GM23338 (cell line): ENCODE measurements around the gene EMILIN2. TPM values are rescaled to one million over a fixed set of nuclear protein-coding genes. Genes with fewer than 3 reads are reported as not detected.

Experiments used
- ATAC-seq: fragments of 200-7000 bp; cut with Tn5 transposase; 3 replicates; pipeline ENCODE4 v1.9.1; 2020
- DNase-seq: peaks from one replicate; pipeline ENCODE4 v3.0.0-alpha.2; 2015; ENCODE audit warnings: low spot score
- H2AFZ ChIP-seq: fragments of 200-600 bp; sonication (generic); 2 replicates; pipeline ENCODE4 v1.8.0; 2016; ENCODE audit warnings: antibody characterized with exemption, mild to moderate bottlenecking, moderate library complexity
- H3F3A ChIP-seq: fragments of 200-600 bp; sonication (generic); replicated peaks from 2 replicates; pipeline ENCODE4 v1.8.0; 2017; ENCODE audit warnings: antibody characterized with exemption, mixed run types, low read depth
- H3K27ac ChIP-seq: fragments of 200-600 bp; sonication (generic); 2 replicates; pipeline ENCODE4 v1.6.1; 2016; ENCODE audit warnings: low read depth
- H3K27me3 ChIP-seq: fragments of 200-600 bp; sonication (generic); 2 replicates; pipeline ENCODE4 v1.8.0; 2016; ENCODE audit warnings: mild to moderate bottlenecking, mixed run types, moderate library complexity; ENCODE audit not compliant: insufficient read depth
- H3K36me3 ChIP-seq: fragments of 200-600 bp; sonication (generic); 2 replicates; pipeline ENCODE4 v1.8.0; 2016; ENCODE audit warnings: mild to moderate bottlenecking; ENCODE audit not compliant: insufficient read depth
- H3K4me1 ChIP-seq: fragments of 200-600 bp; sonication (generic); 2 replicates; pipeline ENCODE4 v1.8.0; 2016; ENCODE audit warnings: mild to moderate bottlenecking, moderate library complexity; ENCODE audit not compliant: insufficient read depth
- H3K4me2 ChIP-seq: fragments of 200-600 bp; sonication (generic); 2 replicates; pipeline ENCODE4 v1.7.1; 2017; ENCODE audit warnings: mixed run types
- H3K4me3 ChIP-seq: fragments of 200-600 bp; sonication (generic); 2 replicates; pipeline ENCODE4 v1.6.1; 2016; ENCODE audit warnings: mixed run types
- H3K79me2 ChIP-seq: fragments of 200-600 bp; sonication (generic); replicated peaks from 2 replicates; pipeline ENCODE4 v1.8.0; 2017; ENCODE audit warnings: mild to moderate bottlenecking; ENCODE audit not compliant: insufficient read depth
- H3K9me2 ChIP-seq: fragments of 200-600 bp; sonication (generic); 2 replicates; pipeline ENCODE4 v1.8.0; 2017; ENCODE audit not compliant: insufficient read depth
- H4K20me1 ChIP-seq: fragments of 200-600 bp; sonication (generic); replicated peaks from 2 replicates; pipeline ENCODE4 v1.8.0; 2017; ENCODE audit warnings: mild to moderate bottlenecking; ENCODE audit not compliant: insufficient read depth
- H3K27ac Mint-ChIP-seq: 2 replicates; pipeline ENCODE4 v1.8.0; 2020; ENCODE audit warnings: inconsistent platforms, mild to moderate bottlenecking, moderate library complexity, mixed read lengths
- H3K27me3 Mint-ChIP-seq: 3 replicates; pipeline ENCODE4 v1.8.0; 2022; ENCODE audit warnings: low read depth, mild to moderate bottlenecking, moderate library complexity, mixed read lengths, inconsistent platforms; ENCODE audit not compliant: insufficient read depth, poor library complexity
- H3K36me3 Mint-ChIP-seq: 3 replicates; pipeline ENCODE4 v1.8.0; 2021; ENCODE audit warnings: low read depth, mild to moderate bottlenecking, inconsistent platforms, moderate library complexity, mixed read lengths
- H3K4me1 Mint-ChIP-seq: 3 replicates; pipeline ENCODE4 v1.8.0; 2020; ENCODE audit warnings: mild to moderate bottlenecking, inconsistent platforms, mixed read lengths
- H3K4me3 Mint-ChIP-seq: 3 replicates; pipeline ENCODE4 v1.8.0; 2021; ENCODE audit warnings: moderate library complexity, mild to moderate bottlenecking, inconsistent platforms, mixed read lengths
- H3K9me3 Mint-ChIP-seq: 3 replicates; pipeline ENCODE4 v1.8.0; 2020; ENCODE audit warnings: moderate library complexity, mild to moderate bottlenecking, inconsistent platforms, mixed read lengths
- JUNB ChIP-seq: IDR thresholded peaks from one replicate; pipeline ENCODE4 v1.6.1; 2016; ENCODE audit warnings: antibody characterized with exemption; ENCODE audit not compliant: unreplicated experiment
- NANOG ChIP-seq: IDR thresholded peaks from 2 replicates; pipeline ENCODE4 v1.6.1; 2016; ENCODE audit warnings: antibody characterized with exemption, borderline replicate concordance
- ZNF114 ChIP-seq: fragments of 250-450 bp; sonication (Bioruptor Pico); IDR thresholded peaks from 2 replicates; pipeline ENCODE4 v1.5.0; 2020; ENCODE audit warnings: mild to moderate bottlenecking, moderate library complexity
- polyA plus RNA-seq: library from polyadenylated mRNA; unstranded; fragments of >200 nt; fragmentation: Nextera tagmentation; extraction: Ambion mirVana; gene quantifications from 2 replicates; pipeline ENCODE4 v1.2.1, GENCODE V29; 2016
- total RNA-seq: library from RNA; depleted of rRNA; stranded (reverse); fragments of >200 nt; shearing (Covaris generic); gene quantifications from 2 replicates; pipeline ENCODE4 v1.2.3, GENCODE V29; 2014
- TF ChIP-seq, protein P1 (sequence below): fragments of 250-450 bp; sonication (Bioruptor Pico); IDR thresholded peaks from 2 replicates; pipeline ENCODE4 v1.5.0; 2020; ENCODE audit warnings: mild to moderate bottlenecking, moderate library complexity
- TF ChIP-seq, protein P2 (sequence below), 2 experiments: fragments of 200-600 bp in 1 of 2; sonication (generic) in 1 of 2; conservative IDR thresholded peaks; 2 replicates each; pipeline versions ENCODE4 v1.5.1 to v1.6.1; 2016 to 2017; ENCODE audit warnings: antibody characterized with exemption in 2 of 2, low read depth in 2 of 2, mild to moderate bottlenecking in 2 of 2, moderate library complexity in 1 of 2

EMILIN2 gene
- total and polyA plus RNA-seq, 2 experiments from 2014 or later, result 3.0 to 11.6 TPM

DNA sequence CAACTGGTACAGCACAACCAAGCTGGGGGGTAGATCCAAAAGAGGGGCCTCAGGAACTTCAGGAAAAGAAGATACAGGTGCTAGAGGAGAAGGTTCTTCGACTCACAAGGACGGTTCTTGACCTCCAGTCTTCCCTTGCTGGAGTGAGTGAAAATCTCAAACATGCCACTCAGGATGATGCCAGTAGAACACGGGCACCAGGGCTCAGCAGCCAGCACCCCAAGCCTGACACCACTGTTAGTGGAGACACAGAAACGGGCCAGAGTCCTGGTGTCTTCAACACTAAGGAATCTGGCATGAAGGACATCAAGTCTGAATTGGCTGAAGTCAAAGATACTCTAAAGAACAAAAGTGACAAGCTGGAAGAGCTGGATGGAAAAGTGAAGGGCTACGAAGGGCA lies 43.8 kb downstream of the EMILIN2 start (continued):
- TF ChIP-seq, protein P1, sequence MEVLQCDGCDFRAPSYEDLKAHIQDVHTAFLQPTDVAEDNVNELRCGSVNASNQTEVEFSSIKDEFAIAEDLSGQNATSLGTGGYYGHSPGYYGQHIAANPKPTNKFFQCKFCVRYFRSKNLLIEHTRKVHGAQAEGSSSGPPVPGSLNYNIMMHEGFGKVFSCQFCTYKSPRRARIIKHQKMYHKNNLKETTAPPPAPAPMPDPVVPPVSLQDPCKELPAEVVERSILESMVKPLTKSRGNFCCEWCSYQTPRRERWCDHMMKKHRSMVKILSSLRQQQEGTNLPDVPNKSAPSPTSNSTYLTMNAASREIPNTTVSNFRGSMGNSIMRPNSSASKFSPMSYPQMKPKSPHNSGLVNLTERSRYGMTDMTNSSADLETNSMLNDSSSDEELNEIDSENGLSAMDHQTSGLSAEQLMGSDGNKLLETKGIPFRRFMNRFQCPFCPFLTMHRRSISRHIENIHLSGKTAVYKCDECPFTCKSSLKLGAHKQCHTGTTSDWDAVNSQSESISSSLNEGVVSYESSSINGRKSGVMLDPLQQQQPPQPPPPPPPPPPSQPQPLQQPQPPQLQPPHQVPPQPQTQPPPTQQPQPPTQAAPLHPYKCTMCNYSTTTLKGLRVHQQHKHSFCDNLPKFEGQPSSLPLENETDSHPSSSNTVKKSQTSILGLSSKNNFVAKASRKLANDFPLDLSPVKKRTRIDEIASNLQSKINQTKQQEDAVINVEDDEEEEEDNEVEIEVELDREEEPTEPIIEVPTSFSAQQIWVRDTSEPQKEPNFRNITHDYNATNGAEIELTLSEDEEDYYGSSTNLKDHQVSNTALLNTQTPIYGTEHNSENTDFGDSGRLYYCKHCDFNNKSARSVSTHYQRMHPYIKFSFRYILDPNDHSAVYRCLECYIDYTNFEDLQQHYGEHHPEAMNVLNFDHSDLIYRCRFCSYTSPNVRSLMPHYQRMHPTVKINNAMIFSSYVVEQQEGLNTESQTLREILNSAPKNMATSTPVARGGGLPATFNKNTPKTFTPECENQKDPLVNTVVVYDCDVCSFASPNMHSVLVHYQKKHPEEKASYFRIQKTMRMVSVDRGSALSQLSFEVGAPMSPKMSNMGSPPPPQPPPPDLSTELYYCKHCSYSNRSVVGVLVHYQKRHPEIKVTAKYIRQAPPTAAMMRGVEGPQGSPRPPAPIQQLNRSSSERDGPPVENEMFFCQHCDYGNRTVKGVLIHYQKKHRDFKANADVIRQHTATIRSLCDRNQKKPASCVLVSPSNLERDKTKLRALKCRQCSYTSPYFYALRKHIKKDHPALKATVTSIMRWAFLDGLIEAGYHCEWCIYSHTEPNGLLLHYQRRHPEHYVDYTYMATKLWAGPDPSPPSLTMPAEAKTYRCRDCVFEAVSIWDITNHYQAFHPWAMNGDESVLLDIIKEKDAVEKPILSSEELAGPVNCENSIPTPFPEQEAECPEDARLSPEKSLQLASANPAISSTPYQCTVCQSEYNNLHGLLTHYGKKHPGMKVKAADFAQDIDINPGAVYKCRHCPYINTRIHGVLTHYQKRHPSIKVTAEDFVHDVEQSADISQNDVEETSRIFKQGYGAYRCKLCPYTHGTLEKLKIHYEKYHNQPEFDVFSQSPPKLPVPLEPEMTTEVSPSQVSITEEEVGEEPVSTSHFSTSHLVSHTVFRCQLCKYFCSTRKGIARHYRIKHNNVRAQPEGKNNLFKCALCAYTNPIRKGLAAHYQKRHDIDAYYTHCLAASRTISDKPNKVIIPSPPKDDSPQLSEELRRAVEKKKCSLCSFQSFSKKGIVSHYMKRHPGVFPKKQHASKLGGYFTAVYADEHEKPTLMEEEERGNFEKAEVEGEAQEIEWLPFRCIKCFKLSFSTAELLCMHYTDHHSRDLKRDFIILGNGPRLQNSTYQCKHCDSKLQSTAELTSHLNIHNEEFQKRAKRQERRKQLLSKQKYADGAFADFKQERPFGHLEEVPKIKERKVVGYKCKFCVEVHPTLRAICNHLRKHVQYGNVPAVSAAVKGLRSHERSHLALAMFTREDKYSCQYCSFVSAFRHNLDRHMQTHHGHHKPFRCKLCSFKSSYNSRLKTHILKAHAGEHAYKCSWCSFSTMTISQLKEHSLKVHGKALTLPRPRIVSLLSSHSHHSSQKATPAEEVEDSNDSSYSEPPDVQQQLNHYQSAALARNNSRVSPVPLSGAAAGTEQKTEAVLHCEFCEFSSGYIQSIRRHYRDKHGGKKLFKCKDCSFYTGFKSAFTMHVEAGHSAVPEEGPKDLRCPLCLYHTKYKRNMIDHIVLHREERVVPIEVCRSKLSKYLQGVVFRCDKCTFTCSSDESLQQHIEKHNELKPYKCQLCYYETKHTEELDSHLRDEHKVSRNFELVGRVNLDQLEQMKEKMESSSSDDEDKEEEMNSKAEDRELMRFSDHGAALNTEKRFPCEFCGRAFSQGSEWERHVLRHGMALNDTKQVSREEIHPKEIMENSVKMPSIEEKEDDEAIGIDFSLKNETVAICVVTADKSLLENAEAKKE, result no peak
- no peak for TF ChIP-seq ZNF114 (CRISPR knock-in tag)

DNA sequence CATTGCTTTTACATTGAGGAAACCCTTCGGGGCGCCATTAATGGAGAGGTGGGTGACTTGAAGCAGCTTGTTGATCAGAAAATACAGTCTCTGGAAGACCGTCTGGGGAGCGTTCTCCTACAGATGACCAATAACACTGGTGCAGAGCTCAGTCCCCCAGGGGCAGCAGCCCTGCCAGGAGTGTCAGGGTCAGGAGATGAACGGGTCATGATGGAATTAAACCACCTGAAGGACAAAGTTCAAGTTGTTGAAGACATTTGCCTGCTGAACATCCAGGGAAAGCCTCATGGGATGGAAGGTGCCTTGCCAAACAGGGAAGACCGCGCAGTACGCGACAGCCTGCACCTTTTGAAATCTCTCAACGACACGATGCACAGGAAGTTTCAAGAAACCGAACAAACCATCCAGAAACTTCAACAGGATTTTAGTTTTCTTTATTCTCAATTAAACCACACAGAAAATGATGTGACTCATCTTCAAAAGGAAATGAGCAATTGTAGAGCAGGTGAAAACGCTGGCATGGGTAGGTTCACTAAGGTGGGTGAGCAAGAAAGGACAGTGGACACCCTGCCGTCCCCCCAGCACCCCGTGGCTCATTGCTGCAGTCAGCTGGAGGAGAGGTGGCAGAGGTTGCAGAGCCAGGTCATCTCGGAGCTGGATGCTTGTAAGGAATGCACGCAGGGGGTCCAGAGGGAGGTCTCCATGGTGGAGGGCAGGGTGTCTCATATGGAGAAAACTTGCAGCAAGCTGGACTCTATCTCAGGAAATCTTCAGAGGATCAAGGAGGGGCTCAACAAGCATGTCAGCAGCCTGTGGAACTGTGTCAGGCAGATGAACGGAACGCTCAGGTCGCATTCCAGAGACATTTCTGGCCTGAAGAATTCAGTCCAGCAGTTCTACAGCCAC lies 45.0 kb downstream of the EMILIN2 start:
- H3K4me3 Mint-ChIP-seq, result no peak overlapping the region
- TF ChIP-seq NANOG (no peak), JUNB (no peak)
- TF ChIP-seq, protein P2, sequence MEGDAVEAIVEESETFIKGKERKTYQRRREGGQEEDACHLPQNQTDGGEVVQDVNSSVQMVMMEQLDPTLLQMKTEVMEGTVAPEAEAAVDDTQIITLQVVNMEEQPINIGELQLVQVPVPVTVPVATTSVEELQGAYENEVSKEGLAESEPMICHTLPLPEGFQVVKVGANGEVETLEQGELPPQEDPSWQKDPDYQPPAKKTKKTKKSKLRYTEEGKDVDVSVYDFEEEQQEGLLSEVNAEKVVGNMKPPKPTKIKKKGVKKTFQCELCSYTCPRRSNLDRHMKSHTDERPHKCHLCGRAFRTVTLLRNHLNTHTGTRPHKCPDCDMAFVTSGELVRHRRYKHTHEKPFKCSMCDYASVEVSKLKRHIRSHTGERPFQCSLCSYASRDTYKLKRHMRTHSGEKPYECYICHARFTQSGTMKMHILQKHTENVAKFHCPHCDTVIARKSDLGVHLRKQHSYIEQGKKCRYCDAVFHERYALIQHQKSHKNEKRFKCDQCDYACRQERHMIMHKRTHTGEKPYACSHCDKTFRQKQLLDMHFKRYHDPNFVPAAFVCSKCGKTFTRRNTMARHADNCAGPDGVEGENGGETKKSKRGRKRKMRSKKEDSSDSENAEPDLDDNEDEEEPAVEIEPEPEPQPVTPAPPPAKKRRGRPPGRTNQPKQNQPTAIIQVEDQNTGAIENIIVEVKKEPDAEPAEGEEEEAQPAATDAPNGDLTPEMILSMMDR (conservative IDR thresholded peaks at IDR 0.05; ENCODE audit: low read depth in 2 of 2), result no peak
- peaks cover 5% of the 10 kb centered on the region; the same call in 2 of the 3 replicates for H3K4me1 Mint-ChIP-seq
- DNase-seq, result no peak
- peaks cover 6% of the 10 kb centered on the region for H3K27me3 Mint-ChIP-seq
- H3K9me2 ChIP-seq, result no peaks in the 10 kb centered on the region
- no peaks in the 10 kb centered on the region for H3K36me3 ChIP-seq
- H3K36me3 Mint-ChIP-seq, result no peaks in the 10 kb centered on the region
- no peak overlapping the region for H3K27ac ChIP-seq
- no peaks in the 10 kb centered on the region for H3F3A ChIP-seq
- no peaks in the 10 kb centered on the region for H3K4me1 ChIP-seq
- no peak for ATAC-seq
- no peaks in the 10 kb centered on the region for H4K20me1 ChIP-seq
- no peaks in the 10 kb centered on the region for H3K27me3 ChIP-seq
- H3K9me3 Mint-ChIP-seq, result peaks cover 11% of the 10 kb centered on the region
- no peaks in the 10 kb centered on the region for H3K79me2 ChIP-seq
- H3K4me3 ChIP-seq, result no peak overlapping the region
- H2AFZ ChIP-seq, result no peak overlapping the region
- H3K4me2 ChIP-seq, result no peak overlapping the region
- H3K27ac Mint-ChIP-seq, result no peak overlapping the region
